OCI-LY7 (cell line): Measurements from ENCODE around the gene NAALADL2.

Source experiments
- EZH2phosphoT487 ChIP-seq: fragments of 200-600 bp; sonication (generic); IDR thresholded peaks from 2 replicates; pipeline ENCODE4 v1.6.1; 2018; ENCODE audit warnings: low read depth, borderline replicate concordance, mild to moderate bottlenecking, mixed run types, antibody characterized with exemption, low read length, moderate library complexity, mixed read lengths
- TF ChIP-seq, protein P1 (sequence below): fragments of 200-600 bp; sonication (generic); conservative IDR thresholded peaks from 2 replicates; pipeline ENCODE4 v1.5.1; 2014; ENCODE audit warnings: mild to moderate bottlenecking, antibody characterized with exemption, low read length, moderate library complexity, mixed read lengths

DNA sequence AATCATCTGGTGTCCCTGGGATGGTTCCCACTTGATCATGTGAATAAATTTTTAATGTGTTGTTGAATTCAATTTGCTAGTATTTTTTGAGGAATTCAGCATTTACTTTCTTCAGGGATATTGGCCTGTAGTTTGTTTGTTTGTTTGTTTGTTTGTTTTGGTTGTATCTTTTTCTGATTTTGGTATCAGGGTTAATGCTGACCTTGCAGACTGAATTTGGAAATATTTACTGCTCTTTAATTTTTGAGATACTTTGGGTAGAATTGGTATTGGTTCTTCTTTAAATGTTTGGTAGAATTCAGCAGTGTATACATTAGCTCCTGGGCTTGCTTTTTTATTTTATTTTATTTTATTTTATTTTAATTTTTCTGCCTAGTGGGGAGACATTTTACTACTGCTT lies 803.7 kb downstream of the NAALADL2 start:
- TF ChIP-seq, protein P1, sequence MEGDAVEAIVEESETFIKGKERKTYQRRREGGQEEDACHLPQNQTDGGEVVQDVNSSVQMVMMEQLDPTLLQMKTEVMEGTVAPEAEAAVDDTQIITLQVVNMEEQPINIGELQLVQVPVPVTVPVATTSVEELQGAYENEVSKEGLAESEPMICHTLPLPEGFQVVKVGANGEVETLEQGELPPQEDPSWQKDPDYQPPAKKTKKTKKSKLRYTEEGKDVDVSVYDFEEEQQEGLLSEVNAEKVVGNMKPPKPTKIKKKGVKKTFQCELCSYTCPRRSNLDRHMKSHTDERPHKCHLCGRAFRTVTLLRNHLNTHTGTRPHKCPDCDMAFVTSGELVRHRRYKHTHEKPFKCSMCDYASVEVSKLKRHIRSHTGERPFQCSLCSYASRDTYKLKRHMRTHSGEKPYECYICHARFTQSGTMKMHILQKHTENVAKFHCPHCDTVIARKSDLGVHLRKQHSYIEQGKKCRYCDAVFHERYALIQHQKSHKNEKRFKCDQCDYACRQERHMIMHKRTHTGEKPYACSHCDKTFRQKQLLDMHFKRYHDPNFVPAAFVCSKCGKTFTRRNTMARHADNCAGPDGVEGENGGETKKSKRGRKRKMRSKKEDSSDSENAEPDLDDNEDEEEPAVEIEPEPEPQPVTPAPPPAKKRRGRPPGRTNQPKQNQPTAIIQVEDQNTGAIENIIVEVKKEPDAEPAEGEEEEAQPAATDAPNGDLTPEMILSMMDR, result no peak
- TF ChIP-seq EZH2phosphoT487, result no peak
